GM08714 (cell line): ENCODE results near the gene PASD1.
"Not testable (repeated sequence)": the region's sequence is repeated elsewhere in the genome, so short reads cannot be mapped to it uniquely, and the experiment has no call there.

Experiments used
- H3K4me3 ChIP-seq: fragments of 200-500 bp; sonication (Bioruptor generic); 2 replicates; pipeline ENCODE4 v1.5.1; 2014; ENCODE audit warnings: mild to moderate bottlenecking, low read length, inconsistent platforms
- ZNF274 ChIP-seq: IDR thresholded peaks from 2 replicates; pipeline ENCODE4 v1.6.1; 2012; ENCODE audit warnings: mild to moderate bottlenecking, low read depth, low read length

The PASD1 gene

GRCh38 chrX:151564035-151564434, 560 bp downstream of the PASD1 start:
- no peak for TF ChIP-seq ZNF274
- no peak overlapping the region for H3K4me3 ChIP-seq

- not testable (repeated sequence) for H3K4me3 ChIP-seq
Measured at GRCh38 chrX:151566872-151567271, 3.4 kb downstream of the PASD1 start.

- no peak for TF ChIP-seq ZNF274
- no peak overlapping the region for H3K4me3 ChIP-seq
Measured at GRCh38 chrX:151570561-151570960, 7.1 kb downstream of the PASD1 start.

- not testable (repeated sequence) for H3K4me3 ChIP-seq
Measured at GRCh38 chrX:151593384-151593783, 29.9 kb downstream of the PASD1 start.

- H3K4me3 ChIP-seq: no peak overlapping the region
- no peak for TF ChIP-seq ZNF274
Measured at GRCh38 chrX:151596282-151596681, 32.8 kb downstream of the PASD1 start.

GRCh38 chrX:151604931-151605330, 41.5 kb downstream of the PASD1 start:
- no peak for TF ChIP-seq ZNF274
- no peak overlapping the region for H3K4me3 ChIP-seq

GRCh38 chrX:151609222-151609621, 45.7 kb downstream of the PASD1 start:
- TF ChIP-seq ZNF274: no peak

GRCh38 chrX:151621422-151621821, 57.9 kb downstream of the PASD1 start:
- TF ChIP-seq ZNF274: no peak

More at GRCh38 chrX:151609222-151609621, 45.7 kb downstream of the PASD1 start:
- H3K4me3 ChIP-seq: no peak overlapping the region

GRCh38 chrX:151624677-151625076, 61.2 kb downstream of the PASD1 start:
- TF ChIP-seq ZNF274: no peak
- H3K4me3 ChIP-seq: no peak overlapping the region

More at GRCh38 chrX:151621422-151621821, 57.9 kb downstream of the PASD1 start:
- no peak overlapping the region for H3K4me3 ChIP-seq

GRCh38 chrX:151631822-151632221, 68.3 kb downstream of the PASD1 start:
- TF ChIP-seq ZNF274: no peak
- no peak overlapping the region for H3K4me3 ChIP-seq

GRCh38 chrX:151633157-151633556, 69.7 kb downstream of the PASD1 start:
- H3K4me3 ChIP-seq: no peak overlapping the region
- TF ChIP-seq ZNF274: no peak

GRCh38 chrX:151634937-151635336, 71.5 kb downstream of the PASD1 start:
- H3K4me3 ChIP-seq: no peak overlapping the region
- TF ChIP-seq ZNF274: no peak

GRCh38 chrX:151641564-151641963, 78.1 kb downstream of the PASD1 start:
- no peak overlapping the region for H3K4me3 ChIP-seq
- no peak for TF ChIP-seq ZNF274

GRCh38 chrX:151675121-151675746, 111.8 kb downstream of the PASD1 start:
- TF ChIP-seq ZNF274: no peak
- no peak overlapping the region for H3K4me3 ChIP-seq

GRCh38 chrX:151676196-151676595, 112.7 kb downstream of the PASD1 start:
- TF ChIP-seq ZNF274: no peak
- no peak overlapping the region for H3K4me3 ChIP-seq

GRCh38 chrX:151679798-151680402, 116.4 kb downstream of the PASD1 start:
- no peak for TF ChIP-seq ZNF274
- H3K4me3 ChIP-seq: no peak overlapping the region

GRCh38 chrX:151680805-151681204, 117.3 kb downstream of the PASD1 start:
- H3K4me3 ChIP-seq: no peak overlapping the region
- TF ChIP-seq ZNF274: no peak
